Epithelial cell of proximal tubule (primary cell): Measurements from ENCODE around the gene CBFA2T2. TPM values are rescaled to one million over a fixed set of nuclear protein-coding genes. Genes with fewer than 3 reads are reported as not detected.
"Not testable (repeated sequence)": the region's sequence is repeated elsewhere in the genome, so short reads cannot be mapped to it uniquely, and the experiment has no call there.

Experiments
- DNase-seq: peaks from one replicate; pipeline ENCODE4 v3.0.0-alpha.2; 2011; ENCODE audit warnings: low read depth
- H3K4me3 ChIP-seq: 2 replicates; pipeline ENCODE4 v1.5.1; 2011; ENCODE audit warnings: low read depth, mild to moderate bottlenecking, low read length
- total RNA-seq: library from RNA; depleted of rRNA; stranded (reverse); fragments of >200 nt; gene quantifications from 2 replicates; pipeline ENCODE4 v1.2.3, GENCODE V29; 2015
- TF ChIP-seq, protein P1 (sequence below): conservative IDR thresholded peaks from 2 replicates; pipeline ENCODE4 v1.5.1; 2012; ENCODE audit warnings: low read depth, mild to moderate bottlenecking, low read length

CBFA2T2 gene
- total RNA-seq, 1 donor from 2014 or later: 8.4 TPM

DNA sequence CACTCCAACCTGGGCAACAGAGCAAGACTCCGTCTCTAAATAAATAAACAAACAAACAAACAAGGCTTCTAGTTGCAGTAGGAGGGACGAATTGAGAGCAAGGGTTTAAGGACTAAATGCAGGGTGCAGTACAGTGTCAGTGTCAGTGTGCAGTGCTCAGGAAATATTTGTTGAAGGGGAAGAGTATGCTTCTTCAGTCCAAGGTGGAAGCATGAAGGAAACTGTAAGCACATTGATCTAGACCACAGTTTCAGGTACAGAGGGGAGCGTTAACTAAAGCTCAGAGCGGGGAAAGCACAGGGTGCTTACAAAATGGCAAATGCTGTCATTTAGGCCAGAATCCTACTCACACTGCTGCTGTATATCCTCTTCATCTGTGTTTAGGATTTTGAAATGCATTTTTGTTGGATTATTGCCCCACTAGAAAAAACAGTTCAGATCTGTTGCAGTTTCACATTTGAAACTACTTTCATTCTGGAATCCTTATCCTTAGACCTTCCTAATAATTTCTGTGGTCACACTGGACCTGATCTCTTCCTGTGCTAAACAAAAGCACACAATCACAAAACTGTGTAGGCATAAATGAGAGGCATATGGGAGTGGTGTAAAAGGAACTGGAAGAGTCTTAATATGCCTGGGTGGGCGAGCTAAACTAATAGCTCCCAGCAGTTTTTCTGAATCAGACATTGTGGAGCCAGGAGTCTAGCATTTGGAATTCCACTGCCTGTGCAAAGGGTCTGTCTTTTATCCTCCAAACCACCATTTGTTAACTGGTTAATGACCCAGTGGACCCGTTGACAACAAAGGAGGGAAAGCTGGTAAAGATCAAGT lies 41.4 kb downstream of the CBFA2T2 start:
- TF ChIP-seq, protein P1, sequence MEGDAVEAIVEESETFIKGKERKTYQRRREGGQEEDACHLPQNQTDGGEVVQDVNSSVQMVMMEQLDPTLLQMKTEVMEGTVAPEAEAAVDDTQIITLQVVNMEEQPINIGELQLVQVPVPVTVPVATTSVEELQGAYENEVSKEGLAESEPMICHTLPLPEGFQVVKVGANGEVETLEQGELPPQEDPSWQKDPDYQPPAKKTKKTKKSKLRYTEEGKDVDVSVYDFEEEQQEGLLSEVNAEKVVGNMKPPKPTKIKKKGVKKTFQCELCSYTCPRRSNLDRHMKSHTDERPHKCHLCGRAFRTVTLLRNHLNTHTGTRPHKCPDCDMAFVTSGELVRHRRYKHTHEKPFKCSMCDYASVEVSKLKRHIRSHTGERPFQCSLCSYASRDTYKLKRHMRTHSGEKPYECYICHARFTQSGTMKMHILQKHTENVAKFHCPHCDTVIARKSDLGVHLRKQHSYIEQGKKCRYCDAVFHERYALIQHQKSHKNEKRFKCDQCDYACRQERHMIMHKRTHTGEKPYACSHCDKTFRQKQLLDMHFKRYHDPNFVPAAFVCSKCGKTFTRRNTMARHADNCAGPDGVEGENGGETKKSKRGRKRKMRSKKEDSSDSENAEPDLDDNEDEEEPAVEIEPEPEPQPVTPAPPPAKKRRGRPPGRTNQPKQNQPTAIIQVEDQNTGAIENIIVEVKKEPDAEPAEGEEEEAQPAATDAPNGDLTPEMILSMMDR: no peak
- no peak overlapping the region for H3K4me3 ChIP-seq
- DNase-seq: no peak

DNA sequence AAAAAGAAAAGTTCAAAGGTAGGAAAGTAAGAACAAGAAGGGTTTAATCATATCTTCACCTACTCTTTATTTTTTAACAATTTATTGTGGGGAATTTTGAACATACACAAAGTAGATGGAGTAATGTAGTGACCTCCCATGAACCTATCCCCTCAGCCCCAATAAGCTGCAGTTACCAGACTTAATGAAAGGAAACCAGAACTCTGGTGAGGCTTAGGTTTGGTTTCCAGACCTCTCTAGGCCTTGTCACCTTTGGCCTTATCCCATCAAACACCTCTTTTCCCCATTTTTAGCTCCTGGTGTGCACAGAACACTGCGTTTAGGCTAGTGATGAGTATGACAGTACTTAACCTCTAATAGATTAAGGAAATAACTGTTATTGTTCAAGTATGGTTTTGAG lies 42.0 kb downstream of the CBFA2T2 start:
- H3K4me3 ChIP-seq: no peak overlapping the region
- DNase-seq: no peak
- TF ChIP-seq, protein P1: no peak

GRCh38 chr20:33532753-33533459 lies 43.0 kb downstream of the CBFA2T2 start:
- DNase-seq: no peak
- no peak overlapping the region for H3K4me3 ChIP-seq
- TF ChIP-seq, protein P1: no peak

DNA sequence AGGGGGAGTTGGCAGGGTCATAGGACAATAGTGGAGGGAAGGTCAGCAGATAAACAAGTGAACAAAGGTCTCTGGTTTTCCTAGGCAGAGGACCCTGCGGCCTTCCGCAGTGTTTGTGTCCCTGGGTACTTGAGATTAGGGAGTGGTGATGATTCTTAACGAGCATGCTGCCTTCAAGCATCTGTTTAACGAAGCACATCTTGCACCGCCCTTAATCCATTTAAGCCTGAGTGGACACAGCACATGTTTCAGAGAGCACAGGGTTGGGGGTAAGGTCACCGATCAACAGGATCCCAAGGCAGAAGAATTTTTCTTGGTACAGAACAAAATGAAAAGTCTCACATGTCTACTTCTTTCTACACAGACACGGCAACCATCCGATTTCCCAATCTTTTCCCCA lies 45.8 kb downstream of the CBFA2T2 start:
- not testable (repeated sequence) for DNase-seq, H3K4me3 ChIP-seq

DNA sequence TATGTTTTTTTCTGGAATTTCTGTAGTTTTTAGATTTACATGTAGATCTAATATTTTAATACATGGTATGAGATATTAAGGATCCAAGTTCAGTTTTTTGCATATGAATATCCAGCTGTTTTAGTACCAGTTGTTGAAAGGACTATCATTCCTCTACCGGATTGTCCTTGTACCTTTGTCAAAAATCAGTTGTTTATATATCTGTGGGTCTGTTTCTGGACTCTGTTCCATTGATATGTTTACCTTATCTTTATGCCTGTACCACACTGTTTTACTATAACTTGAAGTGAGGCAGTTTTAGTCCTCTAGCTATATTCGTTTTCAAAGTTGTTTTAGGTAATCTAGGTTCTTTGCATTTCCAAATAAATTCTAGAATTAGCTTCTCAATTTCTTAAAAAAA lies 47.7 kb downstream of the CBFA2T2 start:
- no peak for DNase-seq
- no peak overlapping the region for H3K4me3 ChIP-seq
- TF ChIP-seq, protein P1: no peak

GRCh38 chr20:33539129-33539528 lies 49.2 kb downstream of the CBFA2T2 start:
- no peak overlapping the region for H3K4me3 ChIP-seq
- peak; percentile 66 for DNase-seq
- TF ChIP-seq, protein P1: no peak

- no peak overlapping the region for H3K4me3 ChIP-seq
- DNase-seq: no peak
- TF ChIP-seq, protein P1: no peak
These were observed 50.5 kb downstream of the CBFA2T2 start for GRCh38 chr20:33540427-33540826.
